Retina (tissue), 1 donor: ENCODE data around the gene KRTAP9-2.
"Not testable (repeated sequence)": the region's sequence is repeated elsewhere in the genome, so short reads cannot be mapped to it uniquely, and the experiment has no call there.

Experiments
- DNase-seq: peaks from one replicate; pipeline ENCODE4 v3.0.0-alpha.2; 2016

The KRTAP9-2 gene, protein sequence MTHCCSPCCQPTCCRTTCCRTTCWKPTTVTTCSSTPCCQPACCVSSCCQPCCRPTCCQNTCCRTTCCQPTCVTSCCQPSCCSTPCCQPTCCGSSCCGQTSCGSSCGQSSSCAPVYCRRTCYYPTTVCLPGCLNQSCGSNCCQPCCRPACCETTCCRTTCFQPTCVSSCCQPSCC

DNA sequence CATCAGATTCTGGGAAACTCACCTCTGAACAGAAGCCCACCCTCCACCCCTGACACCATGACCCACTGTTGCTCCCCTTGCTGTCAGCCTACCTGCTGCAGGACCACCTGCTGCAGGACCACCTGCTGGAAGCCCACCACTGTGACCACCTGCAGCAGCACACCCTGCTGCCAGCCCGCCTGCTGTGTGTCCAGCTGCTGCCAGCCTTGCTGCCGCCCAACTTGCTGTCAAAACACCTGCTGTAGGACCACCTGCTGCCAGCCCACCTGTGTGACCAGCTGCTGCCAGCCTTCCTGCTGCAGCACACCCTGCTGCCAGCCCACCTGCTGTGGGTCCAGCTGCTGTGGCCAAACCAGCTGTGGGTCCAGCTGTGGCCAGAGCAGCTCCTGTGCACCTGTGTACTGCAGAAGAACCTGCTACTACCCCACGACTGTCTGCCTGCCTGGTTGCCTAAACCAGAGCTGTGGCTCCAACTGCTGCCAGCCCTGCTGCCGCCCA, at the start of gene KRTAP9-2:
Gene KRTAP9-2, plus strand, starts transcription at position 51 of the 498 bp plus-strand sequence. Its CDS starts 7 bp downstream, at position 58.
- DNase-seq: not testable (repeated sequence)

DNA sequence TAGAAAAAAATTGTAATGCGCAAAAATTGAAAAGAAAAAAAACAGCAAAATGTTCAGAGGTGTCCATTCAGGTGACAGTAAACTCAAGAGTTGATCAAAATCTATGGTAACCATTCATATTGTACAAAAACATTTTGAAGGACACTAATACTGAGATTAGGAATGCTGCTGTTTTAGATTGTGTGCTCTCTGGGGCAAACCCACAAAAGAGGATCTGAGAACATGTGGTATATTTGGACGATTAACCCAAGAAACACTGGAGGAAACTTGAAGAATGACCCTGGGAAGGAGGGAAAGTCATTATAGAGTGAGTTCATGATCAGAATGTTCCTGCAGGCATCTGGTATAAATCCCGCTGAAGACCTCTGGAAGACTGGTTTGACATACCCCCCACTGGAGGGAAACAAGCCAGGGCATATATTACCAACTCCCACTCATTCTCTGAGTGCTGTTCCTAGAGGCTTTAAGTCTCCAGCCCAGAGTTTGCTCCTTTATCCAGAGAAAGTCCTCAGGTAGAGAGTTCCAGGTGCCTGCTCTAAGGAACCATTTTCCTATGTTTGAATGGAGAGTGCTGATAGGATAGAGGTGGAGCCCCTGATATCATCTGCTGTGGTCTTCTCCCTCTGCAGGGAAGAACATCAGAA, 49.6 kb upstream of the KRTAP9-2 start:
- DNase-seq: no peak

DNA sequence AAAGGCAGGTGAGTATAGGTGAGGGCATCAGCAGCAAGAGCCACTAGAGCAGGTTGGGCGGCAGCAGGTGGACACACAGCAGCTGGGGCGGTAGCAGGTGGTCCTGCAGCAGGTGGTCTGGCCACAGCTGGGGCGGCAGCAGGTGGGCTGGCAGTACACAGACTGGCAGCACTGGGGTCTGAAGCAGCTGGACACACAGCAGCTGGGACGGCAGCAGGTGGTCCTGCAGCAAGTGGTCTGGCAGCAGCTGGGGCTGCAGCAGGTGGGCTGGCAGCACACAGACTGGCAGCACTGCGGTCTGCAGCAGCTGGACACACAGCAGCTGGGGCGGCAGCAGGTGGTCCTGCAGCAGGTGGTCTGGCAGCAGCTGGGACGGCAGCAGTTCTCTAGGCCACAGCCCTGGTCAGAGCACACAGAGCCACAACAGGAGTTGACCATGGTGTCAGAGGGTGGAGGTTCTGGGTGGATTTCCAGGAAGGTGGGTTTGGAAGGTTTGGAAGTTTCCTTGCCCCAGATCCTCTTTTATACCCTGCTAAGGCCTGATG, 48.6 kb upstream of the KRTAP9-2 start, which contains the start of gene KRTAP4-2:
Gene KRTAP4-2, minus strand, starts transcription at position 495 of the 545 bp plus-strand sequence. Its CDS starts 57 bp downstream, at position 438.
- no peak for DNase-seq

DNA sequence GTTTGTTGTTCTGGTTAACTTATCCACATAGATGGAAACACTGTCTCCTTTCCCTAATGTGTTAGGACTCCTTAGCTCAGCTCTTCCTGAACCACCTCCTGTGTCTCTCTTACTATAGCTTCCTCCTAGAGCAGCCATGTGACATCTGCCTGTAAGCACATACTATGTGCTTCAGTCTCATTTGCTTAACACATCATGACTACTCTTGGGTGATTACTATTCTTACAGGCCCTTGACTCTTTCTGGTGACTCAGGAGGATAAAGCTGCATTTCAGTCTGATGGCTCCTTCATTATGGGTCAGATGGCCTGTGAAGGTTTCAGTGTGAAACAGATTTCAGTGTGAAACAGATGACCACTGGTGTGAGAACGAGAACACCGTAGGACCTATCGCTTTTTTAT, 48.1 kb upstream of the KRTAP9-2 start:
- no peak for DNase-seq

DNA sequence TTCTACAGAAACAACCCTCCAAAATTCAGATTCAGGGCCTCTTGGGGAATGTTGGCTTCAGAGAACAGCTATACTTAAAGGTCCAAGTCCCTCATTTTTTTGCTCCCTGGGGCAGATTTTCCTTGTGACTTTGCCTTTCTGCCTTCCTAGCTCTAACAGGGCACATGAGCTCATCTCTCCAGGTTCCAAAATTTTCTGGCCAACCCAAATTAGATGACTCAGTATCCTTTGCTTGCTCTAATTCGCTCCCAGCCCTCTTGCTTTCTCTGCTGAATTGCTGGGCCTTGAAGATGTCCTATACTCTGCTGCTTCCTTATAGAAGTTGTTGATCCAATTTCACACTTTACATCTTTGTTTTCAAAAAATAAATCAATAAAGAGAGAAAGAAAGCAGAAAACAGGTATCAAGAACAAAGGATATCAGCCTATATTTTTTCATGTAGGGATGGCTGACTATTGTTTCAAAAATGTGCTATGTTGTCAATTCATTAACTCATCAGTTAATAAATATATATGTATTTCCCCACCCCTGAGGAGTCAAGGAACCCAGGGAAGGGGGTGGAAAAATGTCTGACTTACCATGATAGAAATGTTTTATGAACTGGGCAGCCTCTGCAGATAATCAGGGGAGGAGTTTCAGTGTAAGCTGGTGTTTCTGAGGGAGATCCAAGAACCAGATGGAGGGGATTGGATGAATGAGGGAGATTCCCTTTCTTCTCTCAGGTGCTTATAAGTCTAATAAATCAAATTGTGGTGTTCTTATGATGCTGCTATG, 47.4 kb upstream of the KRTAP9-2 start:
- no peak for DNase-seq

DNA sequence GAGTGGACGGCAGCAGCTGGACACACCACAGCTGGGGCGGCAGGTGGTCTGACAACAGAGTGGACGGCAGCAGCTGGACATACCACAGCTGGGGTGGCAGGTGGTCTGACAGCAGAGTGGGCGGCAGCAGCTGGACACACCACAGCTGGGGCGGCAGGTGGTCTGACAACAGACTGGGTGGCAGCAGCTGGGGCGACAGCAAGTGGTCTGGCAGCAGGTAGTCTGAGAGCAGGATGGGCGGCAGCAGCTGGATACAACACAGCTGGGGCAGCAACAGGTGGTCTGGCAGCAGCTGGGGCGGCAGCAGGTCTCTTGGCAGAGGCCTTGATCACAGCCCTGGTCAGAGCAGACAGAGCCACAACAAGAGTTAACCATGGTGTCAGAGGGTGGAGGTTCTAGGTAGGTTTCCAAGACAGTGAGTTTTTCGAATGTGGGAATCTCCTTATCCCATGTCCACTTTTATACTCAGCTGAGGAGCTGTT, 41.9 kb upstream of the KRTAP9-2 start, which contains the start of gene KRTAP4-1:
Gene KRTAP4-1, minus strand, starts transcription at position 432 of the 482 bp plus-strand sequence. Its CDS starts 57 bp downstream, at position 375.
- DNase-seq: no peak

DNA sequence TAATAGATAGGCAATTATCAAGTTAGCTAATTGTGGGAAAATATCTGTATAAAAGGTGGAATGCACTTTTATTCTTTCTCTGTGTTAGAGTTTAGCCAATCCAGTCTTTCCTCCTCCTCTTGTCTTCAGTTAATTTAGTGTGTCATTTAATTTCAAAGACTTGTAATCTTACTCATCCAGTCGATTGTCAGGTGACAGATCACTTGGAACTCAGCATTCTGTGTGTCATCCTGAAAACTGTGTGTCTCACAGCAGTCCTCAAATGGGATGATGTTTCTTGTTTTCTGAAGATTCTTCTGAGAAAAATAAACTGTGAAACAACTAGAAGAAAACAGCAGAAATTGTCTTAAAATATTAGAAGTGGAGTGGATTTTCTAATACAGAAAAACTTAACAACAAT, 41.4 kb upstream of the KRTAP9-2 start:
- DNase-seq: no peak

DNA sequence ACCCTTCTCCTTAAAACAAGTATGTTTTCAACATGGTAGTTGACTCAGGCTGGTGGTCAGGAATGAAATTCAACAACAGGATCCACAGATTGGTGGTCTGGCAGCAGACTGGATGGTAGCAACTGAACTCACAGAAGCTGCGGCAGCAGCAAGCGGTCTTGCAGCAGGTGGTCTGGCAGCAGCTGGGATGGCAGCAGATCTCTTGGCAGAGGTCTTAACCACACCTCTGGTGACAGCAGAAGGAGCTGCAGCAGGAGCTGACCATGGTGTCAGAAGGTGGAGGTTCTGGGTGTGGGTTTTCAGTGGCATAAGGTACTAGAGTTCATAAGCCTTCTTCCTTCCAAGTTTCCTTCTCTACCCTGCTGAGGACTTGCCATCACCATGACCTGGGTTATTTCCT, 39.6 kb upstream of the KRTAP9-2 start:
- DNase-seq: no peak

DNA sequence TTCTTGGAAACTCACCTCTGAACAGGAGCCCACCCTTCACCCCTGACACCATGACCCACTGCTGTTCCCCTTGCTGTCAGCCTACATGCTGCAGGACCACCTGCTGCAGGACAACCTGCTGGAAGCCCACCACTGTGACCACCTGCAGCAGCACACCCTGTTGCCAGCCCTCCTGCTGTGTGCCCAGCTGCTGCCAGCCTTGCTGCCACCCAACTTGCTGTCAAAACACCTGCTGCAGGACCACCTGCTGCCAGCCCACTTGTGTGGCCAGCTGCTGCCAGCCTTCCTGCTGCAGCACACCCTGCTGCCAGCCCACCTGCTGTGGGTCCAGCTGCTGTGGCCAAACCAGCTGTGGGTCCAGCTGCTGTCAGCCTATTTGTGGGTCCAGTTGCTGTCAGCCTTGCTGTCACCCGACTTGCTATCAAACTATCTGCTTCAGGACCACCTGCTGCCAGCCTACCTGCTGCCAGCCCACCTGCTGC, 36.6 kb upstream of the KRTAP9-2 start, which contains the start of gene KRTAP9-1:
Gene KRTAP9-1, plus strand, starts transcription at position 51 of the 482 bp plus-strand sequence. Its CDS starts 0 bp downstream, at position 51.
- DNase-seq: not testable (repeated sequence)

DNA sequence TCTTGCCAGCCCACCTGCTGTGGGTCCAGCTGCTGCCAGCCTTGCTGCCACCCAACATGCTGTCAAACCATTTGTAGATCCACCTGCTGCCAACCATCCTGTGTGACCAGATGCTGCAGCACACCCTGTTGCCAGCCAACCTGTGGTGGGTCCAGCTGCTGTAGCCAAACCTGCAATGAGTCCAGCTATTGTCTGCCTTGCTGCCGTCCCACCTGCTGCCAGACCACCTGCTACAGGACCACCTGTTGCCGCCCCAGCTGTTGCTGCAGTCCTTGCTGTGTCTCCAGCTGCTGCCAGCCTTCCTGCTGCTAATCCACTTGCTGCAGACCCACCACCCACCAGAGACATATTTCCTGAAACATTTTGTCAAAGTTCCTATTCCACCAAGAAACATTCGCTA, 36.1 kb upstream of the KRTAP9-2 start:
- DNase-seq: no peak

DNA sequence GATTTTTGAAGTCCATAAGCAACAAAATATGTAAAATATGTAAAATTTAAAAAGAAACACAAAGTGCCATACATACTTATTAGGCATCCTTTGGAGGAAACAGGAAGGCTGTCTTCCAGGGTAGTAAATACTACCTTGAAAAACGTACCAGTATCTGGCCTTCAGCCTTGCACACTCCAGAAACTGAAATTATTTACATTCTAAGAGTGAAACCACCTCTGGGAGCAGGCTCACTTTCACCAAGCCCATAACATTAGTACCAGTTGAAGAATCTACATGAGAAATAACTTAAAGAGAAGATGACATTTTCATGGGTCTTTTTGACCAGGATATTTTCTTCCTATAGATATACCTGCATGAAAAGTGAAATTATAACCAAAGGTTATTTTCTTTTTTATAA, 30.4 kb upstream of the KRTAP9-2 start:
- DNase-seq: no peak

DNA sequence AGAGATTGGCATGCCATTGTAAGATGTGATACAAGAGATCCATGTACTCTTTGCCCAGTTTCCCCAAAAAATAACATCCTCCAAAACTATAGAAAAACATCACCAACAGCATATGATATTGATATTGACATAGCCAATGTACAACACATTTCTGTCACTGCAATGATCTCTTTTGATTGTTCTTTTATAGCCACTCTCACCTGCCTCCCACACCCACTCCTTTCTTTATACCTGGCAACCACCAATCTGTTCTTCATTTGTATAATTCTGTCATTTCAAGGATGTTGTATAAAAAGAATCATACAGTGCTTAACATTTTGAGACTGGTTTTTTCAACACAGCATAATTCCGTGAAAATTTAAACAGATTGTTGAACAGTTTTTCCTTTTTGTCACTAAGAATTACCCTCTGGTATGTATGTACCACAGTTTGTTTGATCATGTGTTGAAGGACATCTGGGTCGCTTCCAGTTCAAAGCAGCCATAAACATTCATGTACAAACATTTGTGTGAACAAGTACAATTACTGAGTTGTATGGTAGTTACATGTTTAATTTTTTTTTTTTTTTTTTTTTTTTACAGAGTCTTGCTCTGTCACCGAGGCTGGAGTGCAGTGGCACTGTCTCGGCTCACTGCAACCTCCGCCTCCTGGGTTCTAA, 26.9 kb upstream of the KRTAP9-2 start:
- no peak for DNase-seq

DNA sequence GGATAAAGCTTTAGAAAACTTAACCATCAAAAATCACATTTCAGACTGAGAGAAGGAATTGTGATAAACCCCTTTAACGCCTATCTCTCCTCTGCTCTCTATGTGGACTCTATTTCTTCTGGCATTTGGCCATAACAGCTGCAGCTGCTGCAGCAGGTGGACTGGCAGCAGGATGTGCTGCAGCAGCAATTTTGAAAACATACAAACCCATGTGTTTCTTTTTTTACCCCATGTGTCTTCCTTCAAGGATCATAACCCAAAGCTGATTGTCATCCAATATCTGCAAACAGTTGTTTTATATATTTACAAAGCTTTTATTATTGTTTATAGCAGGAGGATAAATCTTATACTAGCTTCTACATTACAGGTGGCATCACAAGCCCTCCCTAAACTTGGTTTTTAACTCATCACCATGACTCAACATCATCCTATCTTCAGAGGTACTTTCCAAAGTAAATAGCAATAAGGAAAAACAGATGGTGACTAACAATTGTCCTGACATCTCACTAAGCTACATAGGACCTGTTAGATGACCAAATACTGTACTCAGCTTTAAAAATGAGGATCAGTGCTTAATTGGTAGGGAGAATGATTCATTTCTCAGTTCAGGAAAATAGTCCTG, 14.5 kb upstream of the KRTAP9-2 start:
- DNase-seq: no peak

DNA sequence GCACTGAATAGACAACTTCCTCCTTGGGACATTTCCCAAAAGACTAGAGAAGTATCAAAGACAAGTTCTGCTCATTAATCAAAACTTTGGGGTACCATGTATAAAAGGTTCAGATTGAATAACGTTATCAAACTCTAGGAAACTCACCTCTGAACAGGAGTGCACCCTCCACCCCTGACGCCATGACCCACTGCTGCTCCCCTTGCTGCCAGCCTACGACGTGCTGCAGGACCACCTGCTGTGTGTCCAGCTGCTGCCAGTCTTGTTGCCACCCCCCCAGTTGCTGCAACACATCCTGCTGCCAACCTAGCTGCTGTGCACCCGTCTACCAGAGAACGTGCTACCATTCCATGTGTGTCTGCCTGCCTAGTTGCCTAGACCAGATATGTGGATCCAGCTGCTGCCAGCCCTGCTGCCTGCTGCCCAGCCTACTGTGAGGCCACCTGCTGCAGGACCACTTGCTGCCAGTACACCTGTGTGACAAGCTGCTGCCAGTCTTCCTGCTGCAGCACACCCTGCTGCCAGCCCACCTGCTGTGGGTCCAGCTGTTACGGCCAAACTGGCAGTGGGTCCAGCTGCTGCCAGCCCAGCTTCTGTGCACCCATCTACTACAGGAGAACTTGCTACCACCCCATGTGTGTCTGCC, 13.8 kb upstream of the KRTAP9-2 start:
- no peak for DNase-seq

DNA sequence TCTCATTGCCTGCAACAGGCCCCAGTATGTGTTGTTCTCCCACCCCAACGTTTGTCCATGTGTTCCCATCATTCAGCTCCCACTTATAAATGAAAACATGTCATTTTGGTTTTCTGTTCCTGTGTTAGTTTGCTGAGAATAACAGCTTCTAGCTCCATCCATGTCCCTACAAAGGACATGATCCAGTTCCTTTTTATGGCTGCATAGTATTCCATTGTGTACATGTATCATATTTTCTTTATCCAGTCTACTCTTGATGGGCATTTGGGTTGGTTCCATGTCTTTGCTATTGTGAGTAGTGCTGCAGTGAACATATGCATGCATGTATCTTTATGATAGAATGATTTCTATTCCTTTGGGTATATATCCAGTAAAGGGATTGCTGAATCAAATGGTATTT, 10.8 kb upstream of the KRTAP9-2 start:
- DNase-seq: no peak

DNA sequence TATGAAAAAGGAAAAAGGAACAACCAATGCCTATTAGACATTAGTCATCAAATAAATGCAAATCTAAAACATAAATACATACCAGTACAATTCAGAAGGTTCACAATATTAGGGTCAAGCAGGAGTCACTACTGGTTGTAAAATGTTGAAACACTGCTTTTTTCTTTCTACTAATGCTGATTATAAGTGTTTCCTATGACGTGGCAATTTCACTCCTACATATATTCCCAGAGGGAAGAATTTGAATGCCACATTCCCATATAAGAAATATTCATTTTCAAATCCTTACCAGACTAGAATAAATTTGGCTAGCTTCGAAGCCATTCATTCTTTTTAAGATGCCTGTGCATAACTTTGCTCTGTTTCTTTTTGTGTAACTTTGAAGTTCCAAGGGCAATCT, 2.6 kb upstream of the KRTAP9-2 start:
- DNase-seq: no peak

DNA sequence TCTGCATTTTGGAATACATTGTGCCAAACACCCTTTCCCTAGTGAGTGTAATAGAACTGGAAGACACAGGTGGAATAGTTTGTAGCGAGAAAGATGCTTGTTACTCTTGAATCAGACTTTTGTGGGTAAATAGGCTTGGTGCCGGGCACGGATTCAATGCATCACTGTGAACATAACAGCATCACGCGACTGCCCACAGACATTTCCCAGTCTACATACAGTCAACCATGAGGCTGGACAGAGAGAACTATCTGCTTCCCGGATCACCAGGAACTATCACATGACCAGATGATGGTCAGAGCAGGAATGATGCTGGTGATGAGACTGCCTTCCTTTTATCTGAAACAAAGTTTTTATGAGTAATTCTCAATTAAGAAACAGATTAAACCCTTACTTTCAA, 397 bp upstream of the KRTAP9-2 start:
- DNase-seq: no peak

DNA sequence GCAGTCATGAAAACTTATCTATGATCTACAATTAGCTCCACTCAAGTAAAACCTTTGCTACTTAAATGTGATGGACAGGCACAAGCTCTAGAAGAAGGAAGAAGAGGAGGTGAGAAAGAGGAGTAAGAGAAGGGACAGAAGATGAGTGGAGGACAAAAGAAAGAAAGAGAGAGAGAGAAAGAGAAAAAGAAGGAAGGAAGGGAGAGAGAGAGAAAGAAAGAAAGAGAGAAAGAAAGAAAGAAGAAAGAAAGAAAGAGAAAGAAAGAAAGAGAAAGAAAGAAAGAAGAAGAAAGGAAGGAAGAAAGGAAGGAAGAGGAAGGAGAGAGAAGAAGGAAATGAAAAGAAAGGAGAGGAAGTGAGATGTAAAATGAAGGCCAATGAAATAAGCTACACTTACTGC, 3.6 kb downstream of the KRTAP9-2 start:
- DNase-seq: no peak

DNA sequence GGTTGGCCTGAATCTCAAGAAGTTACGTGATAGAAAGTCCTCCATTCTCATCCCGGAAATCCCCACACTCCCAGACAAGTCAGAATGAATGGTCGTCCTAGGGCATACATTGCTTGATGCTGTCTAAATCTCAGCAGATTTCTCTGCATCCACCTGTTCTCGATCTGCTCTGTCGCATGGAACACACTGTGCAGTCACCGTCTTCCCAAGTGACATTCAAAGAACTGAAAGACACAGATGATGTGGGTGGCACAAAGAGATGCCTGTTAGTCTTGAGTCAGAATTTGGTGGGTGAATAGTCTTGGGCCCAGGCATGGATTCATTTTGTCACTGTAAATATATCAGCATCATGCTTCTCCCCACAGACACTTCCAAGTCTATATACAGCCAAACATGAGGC, 5.3 kb downstream of the KRTAP9-2 start:
- DNase-seq: no peak

DNA sequence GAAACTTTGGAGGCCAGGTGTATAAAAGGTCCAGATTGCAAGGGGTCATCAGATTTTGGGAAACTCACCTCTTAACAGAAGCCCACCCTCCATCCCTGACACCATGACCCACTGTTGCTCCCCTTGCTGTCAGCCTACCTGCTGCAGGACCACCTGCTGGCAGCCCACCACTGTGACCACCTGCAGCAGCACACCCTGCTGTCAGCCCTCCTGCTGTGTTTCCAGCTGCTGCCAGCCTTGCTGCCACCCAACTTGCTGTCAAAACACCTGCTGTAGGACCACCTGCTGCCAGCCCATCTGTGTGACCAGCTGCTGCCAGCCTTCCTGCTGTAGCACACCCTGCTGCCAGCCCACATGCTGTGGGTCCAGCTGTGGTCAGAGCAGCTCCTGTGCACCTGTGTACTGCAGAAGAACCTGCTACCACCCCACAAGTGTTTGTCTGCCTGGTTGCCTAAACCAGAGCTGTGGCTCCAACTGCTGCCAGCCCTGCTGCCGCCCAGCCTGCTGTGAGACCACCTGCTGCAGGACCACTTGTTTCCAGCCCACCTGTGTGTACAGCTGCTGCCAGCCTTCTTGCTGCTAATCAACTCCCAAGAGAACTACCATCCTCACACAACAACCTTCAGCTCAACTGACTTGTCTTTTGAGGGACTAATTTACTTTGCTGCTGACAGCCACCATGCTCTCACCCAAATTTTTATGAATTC, 6.1 kb downstream of the KRTAP9-2 start, which contains the start of gene KRTAP9-3:
Gene KRTAP9-3, plus strand, starts transcription at position 51 of the 707 bp plus-strand sequence. Its CDS starts 53 bp downstream, at position 104.
- not testable (repeated sequence) for DNase-seq
